Measurements from ENCODE around the gene RPL13.

- TF ChIP-seq POLR2A (IDR thresholded peaks at IDR 0.05): no peak
- TF ChIP-seq CTCF (IDR thresholded peaks at IDR 0.05): no peak
Measured at GRCh38 chr16:89583197-89583894, 22.9 kb downstream of the RPL13 start.

All from sigmoid colon (tissue), 3 donors.